ENCODE data around the gene MORN2.

MORN2 gene

DNA sequence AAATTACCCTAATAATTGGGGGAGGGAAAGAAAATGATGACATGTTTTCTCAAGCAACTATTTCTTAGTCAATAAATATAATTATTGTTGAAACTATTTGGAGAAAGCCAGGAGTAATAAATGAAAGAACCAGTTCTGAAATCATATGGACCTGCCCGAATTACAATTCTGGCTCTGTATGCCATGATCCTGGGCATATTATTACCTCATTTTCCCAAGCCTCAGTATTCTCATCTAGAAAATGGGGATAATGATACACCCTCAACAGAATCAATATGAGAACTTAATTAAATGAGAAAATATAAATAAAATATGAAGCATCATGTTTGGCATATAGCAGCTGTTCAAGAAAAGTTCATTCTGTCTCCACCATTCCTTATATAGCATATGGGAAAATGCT, 36.8 kb downstream of the MORN2 start:
- Mint-ChIP-seq H3K9me3 (no peaks in the 10 kb centered on the region), H3K4me3 (no peak overlapping the region), H3K27ac (no peak overlapping the region), H3K4me1 (peaks cover 15% of the 10 kb centered on the region), H3K36me3 (no peaks in the 10 kb centered on the region)
- DNase-seq (ENCODE audit: low spot score in 2 of 2) (no peak), ATAC-seq (no peak)

DNA sequence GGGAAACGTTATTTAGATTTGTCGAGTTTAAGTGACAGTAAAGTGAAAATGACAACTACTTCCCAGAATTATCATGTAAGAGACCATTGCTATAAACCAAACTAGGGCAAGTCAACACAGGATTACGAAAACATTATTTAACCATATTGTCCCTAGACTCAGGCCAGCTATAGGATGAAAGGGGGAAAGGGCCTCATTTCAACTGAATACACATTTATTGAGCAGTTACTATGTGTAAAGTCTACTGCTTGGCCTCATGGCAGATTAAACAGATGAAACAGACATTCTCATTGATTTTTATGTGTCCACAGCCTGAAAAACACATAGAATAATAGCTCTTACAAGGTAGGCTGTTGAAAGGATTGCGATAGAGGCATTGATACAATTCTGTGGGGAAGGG, 46.6 kb downstream of the MORN2 start:
- no peak for DNase-seq (ENCODE audit: low spot score in 2 of 2)
- Mint-ChIP-seq H3K9me3 (no peaks in the 10 kb centered on the region), H3K4me1 (no peaks in the 10 kb centered on the region), H3K36me3 (no peaks in the 10 kb centered on the region), H3K4me3 (no peak overlapping the region), H3K27ac (no peak overlapping the region)
- no peak for ATAC-seq

DNA sequence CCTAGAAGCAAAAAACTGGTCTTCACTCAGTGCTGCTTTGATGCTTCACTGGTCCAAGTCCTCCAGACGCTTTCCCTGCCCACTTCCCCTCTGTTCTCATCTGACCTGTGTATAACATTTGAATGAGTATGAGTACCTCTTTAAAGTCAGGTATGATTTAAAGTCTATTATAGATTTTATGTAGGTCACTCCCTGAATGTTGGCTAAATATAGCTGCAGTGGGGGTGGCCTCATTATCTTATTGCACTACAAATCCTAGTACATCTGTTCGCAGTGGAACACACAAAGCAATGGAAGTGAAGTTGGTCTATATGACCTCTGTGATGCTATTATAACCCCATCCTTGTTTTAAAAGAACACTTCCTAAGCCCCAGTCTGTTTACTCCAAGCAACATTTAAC, 47.1 kb downstream of the MORN2 start:
- no peaks in the 10 kb centered on the region for H3K36me3 Mint-ChIP-seq
- H3K9me3 Mint-ChIP-seq: no peaks in the 10 kb centered on the region
- no peak overlapping the region for H3K4me3 Mint-ChIP-seq
- DNase-seq (ENCODE audit: low spot score in 2 of 2) (no peak), ATAC-seq (no peak)
- H3K27ac Mint-ChIP-seq: no peak overlapping the region
- no peaks in the 10 kb centered on the region for H3K4me1 Mint-ChIP-seq

DNA sequence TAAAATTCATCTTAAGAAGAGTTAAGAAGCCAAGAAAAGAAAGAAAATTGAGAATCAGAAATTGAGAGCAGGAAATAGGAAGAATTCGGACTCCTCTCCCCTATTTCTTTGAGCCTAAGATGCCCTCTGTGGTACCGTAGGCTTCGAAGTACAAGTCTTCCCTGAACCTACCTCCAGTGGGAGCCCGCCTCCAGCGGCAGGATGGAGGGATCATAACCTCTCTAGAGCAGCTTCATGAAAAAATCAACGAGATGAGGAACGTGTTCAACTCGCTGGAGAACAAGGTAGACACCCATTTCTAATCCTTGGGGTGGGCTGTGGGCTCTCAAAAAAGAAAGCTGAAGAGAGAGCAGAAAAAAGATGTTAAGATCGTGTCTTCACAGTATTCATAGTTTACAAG, 50.2 kb downstream of the MORN2 start:
- no peak for ATAC-seq
- Mint-ChIP-seq H3K4me3 (no peak overlapping the region), H3K4me1 (no peaks in the 10 kb centered on the region), H3K9me3 (no peaks in the 10 kb centered on the region), H3K36me3 (no peaks in the 10 kb centered on the region), H3K27ac (no peak overlapping the region)
- DNase-seq (ENCODE audit: low spot score in 2 of 2): no peak

DNA sequence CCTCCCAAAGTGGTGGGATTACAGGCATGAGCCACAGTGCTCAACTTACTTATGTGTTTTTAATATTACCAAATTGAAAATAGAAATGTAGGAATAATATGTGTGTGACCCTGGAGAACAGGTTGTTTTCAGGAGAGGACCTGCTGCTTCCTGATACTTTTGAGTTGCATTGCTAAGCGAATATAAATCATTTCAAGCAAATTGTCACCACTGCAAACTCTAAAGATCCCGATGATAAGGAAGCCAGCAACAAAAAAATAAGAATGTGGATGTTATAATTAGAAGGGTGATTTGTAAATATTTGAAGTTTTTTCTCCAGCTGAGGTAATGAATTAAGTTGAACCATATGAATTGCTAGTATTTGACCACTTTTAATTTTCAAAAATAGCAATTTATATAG, 54.8 kb downstream of the MORN2 start:
- H3K36me3 Mint-ChIP-seq: no peaks in the 10 kb centered on the region
- H3K9me3 Mint-ChIP-seq: no peaks in the 10 kb centered on the region
- DNase-seq (ENCODE audit: low spot score in 2 of 2) (no peak), ATAC-seq (no peak)
- H3K4me3 Mint-ChIP-seq: no peak overlapping the region
- H3K4me1 Mint-ChIP-seq: no peaks in the 10 kb centered on the region
- no peak overlapping the region for H3K27ac Mint-ChIP-seq
